ENCODE results near the gene AK1.

The AK1 gene, protein sequence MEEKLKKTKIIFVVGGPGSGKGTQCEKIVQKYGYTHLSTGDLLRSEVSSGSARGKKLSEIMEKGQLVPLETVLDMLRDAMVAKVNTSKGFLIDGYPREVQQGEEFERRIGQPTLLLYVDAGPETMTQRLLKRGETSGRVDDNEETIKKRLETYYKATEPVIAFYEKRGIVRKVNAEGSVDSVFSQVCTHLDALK

GRCh38 chr9:127877566-127877998, at the start of gene AK1:
AK1 (minus strand) TSS chr9:127877675; CDS start chr9:127874617, 3,058 bp downstream.
- DNase-seq (ENCODE audit: low spot score) = peak; percentile 75

GRCh38 chr9:127926906-127927200, 49.4 kb upstream of the AK1 start:
- DNase-seq (ENCODE audit: low spot score) = no peak

DNA sequence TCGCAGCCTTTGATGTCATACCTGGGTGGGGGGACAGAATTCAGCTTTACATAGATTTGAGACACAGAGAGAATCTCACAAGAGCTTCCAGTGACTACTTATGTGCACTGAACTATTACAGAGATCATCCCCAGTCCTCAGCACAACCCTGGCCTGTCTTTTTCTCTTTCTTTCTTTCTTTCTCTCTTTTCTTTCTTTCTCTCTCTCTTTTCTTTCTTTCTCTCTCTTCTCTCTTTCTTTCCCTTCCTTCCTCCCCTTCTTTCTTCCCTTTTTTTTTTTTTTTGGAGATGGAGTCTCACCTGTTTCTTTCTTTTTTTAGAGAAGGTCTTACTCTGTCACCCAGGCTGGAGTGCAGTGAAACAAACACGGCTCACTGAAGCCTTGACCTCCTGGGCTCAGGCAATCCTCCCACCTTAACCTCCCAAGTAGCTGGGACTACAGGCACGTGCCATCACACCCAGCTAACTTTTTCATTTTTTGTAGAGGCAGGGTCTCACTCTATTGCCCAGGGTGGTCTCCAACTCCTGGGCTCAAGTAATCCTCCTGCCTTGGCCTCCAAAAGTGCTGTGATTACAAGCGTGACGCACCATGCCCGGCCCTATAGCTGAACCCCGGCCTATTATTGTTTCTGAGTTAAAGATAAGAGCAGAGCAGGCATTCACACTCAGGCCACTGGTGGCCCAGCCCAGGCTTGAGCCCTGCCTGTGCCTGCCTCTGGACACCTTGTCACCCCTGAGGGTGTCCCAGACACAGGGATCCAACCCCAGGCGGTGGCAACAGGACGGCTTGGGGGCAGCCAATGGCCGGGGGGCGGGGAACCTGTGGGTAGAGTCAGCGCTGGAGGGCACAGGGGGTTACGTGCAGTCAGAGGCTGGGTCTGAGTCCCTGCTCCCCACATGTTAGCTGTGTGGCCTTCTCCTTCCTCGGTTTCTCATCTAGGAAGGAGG, 48.8 kb upstream of the AK1 start:
- DNase-seq (ENCODE audit: low spot score) = no peak

- no peak for DNase-seq (ENCODE audit: low spot score)
These were observed 47.4 kb upstream of the AK1 start for GRCh38 chr9:127924736-127925444.

- DNase-seq (ENCODE audit: low spot score) = no peak
These were observed 46.3 kb upstream of the AK1 start for GRCh38 chr9:127923771-127924170.

DNA sequence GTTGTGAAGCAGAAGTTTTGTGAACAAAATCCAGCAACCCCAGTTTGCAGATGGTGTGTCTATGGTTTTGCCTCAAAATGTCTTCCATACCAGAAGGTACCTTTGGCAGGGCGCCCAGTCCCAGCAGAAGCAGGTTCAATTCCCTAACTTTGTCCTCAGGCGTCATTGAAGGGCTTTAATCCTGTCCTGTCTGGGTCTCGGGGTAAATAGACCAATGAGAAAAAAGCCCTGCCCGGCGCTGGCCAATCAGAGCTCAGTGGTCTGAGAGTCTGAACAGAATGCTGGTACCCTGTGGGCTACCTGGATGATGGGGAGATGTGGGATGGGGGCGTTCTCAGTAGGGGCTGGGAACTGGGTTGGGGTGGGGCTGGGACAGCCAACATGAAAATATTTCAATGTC, 45.6 kb upstream of the AK1 start:
- DNase-seq (ENCODE audit: low spot score) = no peak

- DNase-seq (ENCODE audit: low spot score) = peak; percentile 71
These were observed 44.2 kb upstream of the AK1 start for GRCh38 chr9:127921557-127922120.

GRCh38 chr9:127920794-127921193, 43.3 kb upstream of the AK1 start:
- DNase-seq (ENCODE audit: low spot score) = no peak

DNA sequence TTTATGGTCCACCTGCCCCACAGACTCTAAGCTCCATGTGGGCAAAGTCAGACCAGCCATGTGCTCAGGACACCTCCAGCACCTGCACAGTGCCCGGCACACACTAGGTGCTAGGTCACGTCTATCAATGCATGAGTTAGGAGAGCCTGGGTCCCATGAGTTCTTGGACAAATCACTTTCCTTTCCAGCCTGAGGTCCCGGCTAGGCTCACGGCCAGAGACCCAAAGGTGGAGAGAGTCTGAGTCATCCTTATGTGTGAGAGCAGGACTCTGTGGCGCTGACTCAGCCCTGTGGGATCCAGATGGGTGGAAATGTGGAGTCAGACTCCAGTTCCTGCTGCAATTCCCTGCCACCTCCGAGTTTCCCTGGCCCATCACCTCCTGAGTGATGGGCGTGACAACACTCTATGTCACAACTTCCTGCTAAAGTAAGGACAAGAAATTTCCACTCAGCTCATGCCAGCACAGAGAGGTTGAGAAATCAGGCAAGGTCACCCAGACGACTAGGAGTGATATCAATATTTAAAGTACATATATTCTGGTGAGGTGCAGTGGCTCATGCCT, 41.9 kb upstream of the AK1 start:
- DNase-seq (ENCODE audit: low spot score) = peak; percentile 96

GRCh38 chr9:127918183-127919107, 41.0 kb upstream of the AK1 start:
- DNase-seq (ENCODE audit: low spot score) = no peak

DNA sequence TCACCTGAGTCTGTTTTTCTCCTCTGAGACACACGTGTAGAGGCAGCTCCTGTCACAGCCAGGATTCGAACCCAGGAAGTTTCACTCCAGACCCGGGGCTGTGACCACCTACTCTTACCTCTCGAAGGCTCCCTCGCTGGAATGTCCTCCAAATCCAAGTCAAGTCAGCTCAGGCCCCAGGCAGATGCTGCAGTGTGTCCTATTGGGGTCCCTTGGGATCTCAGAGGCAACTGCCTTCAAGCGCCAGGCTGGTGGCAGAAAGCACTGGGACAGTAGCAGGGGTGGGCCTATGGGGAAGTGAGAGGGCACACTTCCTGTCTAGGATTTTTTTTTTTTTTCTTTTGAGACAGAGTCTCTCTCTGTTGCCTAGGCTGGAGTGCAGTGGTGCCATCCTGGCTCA, 40.1 kb upstream of the AK1 start:
- DNase-seq (ENCODE audit: low spot score) = no peak

- peak; percentile 94 for DNase-seq (ENCODE audit: low spot score)
These were observed 39.5 kb upstream of the AK1 start, which contains the start of gene ST6GALNAC4 for GRCh38 chr9:127916720-127917581. ST6GALNAC4 (minus strand) TSS chr9:127917041; CDS start chr9:127916419, 622 bp downstream.

DNA sequence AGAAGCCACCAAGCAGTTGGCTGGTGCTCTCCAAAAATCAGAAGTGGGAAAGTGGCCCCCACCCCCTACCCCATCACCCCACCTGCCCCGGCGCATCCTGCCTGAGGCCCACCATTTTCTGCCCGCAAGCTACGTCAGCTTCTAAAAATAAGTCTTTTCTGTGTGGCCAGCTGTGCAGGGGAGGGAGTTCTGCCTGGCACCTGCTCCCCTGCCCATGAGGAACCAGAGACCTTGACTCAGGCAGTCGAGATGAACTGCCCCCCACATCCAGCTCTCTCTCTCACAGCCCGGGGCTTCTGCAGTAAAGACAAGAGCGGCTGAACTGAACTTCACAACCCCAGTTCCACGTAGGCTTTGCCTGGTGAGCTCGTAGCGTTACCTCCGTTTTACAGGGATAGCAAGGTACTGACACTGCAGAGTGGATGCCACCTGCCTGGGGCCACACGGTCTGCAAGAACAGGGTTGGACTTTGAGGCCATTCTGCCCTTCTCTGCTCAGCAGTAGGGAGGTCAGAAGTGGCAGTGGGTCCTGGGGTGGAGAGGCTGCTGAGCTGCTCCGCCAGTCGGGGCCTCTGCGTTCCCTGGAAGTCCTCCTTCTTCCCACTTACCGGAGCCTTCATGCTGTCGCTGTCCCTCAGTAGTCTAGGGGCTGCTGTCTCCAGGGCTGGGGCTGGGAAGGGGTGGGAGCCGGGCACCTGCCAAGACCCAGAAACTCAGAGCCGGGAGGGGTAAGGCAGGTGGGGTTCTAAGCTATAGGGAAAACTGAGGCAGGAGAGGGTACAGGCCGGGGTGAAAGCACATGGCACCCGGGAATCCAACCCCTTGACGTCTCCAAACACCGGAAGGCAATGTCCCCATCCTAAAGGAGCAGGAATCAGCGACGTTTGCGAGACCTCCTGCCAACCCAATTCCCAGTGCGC, 38.6 kb upstream of the AK1 start:
- DNase-seq (ENCODE audit: low spot score) = no peak

- DNase-seq (ENCODE audit: low spot score) = no peak
These were observed 37.9 kb upstream of the AK1 start for GRCh38 chr9:127915325-127915752.

- no peak for DNase-seq (ENCODE audit: low spot score)
These were observed 36.2 kb upstream of the AK1 start for GRCh38 chr9:127913682-127914081.

DNA sequence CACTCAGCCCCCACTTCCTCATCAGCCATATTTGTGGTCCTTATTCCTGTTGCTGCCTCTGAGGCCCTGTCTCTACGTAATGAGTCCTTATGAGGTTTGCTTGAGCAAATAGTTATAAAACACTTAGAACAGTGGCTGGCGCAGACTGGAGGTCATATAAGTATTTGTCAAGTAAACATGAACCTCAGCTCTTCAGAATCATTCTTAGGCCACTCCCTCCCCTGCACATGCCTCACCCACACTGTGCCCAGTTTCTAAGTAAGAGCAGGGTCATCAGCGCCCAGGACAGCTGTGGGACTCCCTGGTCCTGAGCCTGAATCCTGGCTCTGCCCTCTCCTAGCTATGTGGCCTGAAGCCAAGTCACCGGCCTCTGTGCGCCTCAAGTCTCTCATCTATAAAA, 35.4 kb upstream of the AK1 start:
- no peak for DNase-seq (ENCODE audit: low spot score)

DNA sequence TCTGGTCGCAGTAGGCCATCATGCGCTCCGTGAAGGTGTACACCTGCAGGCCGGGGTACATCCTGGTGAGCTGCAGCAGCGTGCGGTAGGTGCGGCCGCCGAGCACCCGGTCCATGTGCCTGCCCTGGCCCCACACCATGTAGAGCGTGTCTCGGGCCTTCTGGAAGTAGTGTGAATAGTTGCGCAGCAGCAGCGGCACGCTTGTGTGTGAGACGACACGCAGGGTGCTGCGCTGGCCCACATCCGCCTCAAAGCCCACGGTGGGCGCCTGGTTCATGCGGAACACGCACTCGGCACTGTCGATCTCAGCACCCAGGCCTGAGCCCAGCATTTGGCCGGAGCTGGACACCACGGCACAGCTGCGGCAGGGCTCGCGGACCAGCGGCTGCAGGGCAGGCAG, 34.8 kb upstream of the AK1 start:
- no peak for DNase-seq (ENCODE audit: low spot score)

GRCh38 chr9:127910613-127911205, 33.2 kb upstream of the AK1 start:
- no peak for DNase-seq (ENCODE audit: low spot score)
